ENCODE data around the gene CNTD1. TPM values are rescaled to one million over a fixed set of nuclear protein-coding genes. Genes with fewer than 3 reads are reported as not detected.

Gene CNTD1
- total RNA-seq, 1 donor from 2014 or later = not detected

DNA sequence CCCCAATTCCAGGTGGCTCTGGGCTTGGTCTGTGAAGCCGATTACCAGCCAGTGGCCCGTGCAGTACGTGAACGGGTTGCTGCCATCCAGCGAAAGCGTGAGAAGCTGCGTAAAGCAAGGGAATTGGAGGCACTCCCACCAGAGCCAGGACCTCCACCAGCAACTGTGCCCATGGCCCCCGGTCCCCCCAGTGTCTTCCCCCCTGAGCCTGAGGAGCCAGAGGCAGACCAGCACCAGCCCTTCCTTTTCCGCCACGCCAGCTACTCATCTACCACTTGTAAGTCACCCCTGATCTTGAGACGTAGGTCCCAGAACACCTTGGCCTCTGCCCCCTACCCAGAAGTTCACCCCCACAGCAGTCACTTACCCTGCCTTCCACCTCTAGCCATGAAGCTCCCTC lies 11.4 kb upstream of the CNTD1 start:
- no peak for FAIRE-seq
- no peaks in the 10 kb centered on the region for H3K27me3 ChIP-seq (ENCODE audit: insufficient read depth, low read length)

DNA sequence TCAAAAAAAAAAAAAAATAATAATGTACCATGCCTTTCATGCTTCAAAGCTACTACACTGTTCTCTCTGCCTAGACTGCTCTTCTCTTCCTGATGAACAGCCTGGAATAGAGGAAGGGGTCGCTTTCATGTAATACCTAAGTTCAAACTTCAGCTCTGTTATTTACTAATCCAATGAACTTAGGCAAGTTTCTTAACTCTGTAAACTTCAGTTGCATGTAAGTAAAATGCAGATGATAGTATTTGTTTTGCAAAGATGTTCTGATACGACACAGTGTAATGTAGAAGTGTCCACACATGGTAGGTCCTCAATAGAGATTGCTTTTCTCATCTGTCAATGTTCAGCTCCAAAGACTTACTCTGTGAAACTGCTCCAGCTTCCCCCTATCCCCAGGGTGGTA lies 6.7 kb upstream of the CNTD1 start:
- no peak for DNase-seq (ENCODE audit: low read depth)
- H3K27me3 ChIP-seq (ENCODE audit: insufficient read depth, low read length) = no peaks in the 10 kb centered on the region
- peaks cover 22% of the 10 kb centered on the region for H4K20me1 ChIP-seq (ENCODE audit: insufficient read depth, low read length)
- no peak for FAIRE-seq
- H3K4me3 Mint-ChIP-seq (ENCODE audit: unreplicated experiment) = no peak overlapping the region
- no peak overlapping the region for H3K27ac Mint-ChIP-seq (ENCODE audit: unreplicated experiment)
- H3K4me2 ChIP-seq (ENCODE audit: low read length) = no peak overlapping the region
- peaks cover 3% of the 10 kb centered on the region for H3K4me1 Mint-ChIP-seq (ENCODE audit: low read depth, unreplicated experiment)
- peaks cover 26% of the 10 kb centered on the region for H3K36me3 Mint-ChIP-seq (ENCODE audit: low read depth, unreplicated experiment)
- no peaks in the 10 kb centered on the region for H3K9me3 ChIP-seq (ENCODE audit: insufficient read depth, low read depth, low read length)
- no peaks in the 10 kb centered on the region for H3K27me3 Mint-ChIP-seq (ENCODE audit: low read depth, unreplicated experiment)
- no peaks in the 10 kb centered on the region for H3K9me3 Mint-ChIP-seq (ENCODE audit: unreplicated experiment)
- no peak overlapping the region for H2AFZ ChIP-seq (ENCODE audit: low read depth, low read length)
- no peaks in the 10 kb centered on the region for H3K79me2 ChIP-seq (ENCODE audit: insufficient read depth, low read length)
- no peaks in the 10 kb centered on the region for H3K4me1 ChIP-seq (ENCODE audit: insufficient read depth, low read length)
- no peak overlapping the region for H3K27ac ChIP-seq (ENCODE audit: low read depth, low read length)
- TF ChIP-seq, protein P1, sequence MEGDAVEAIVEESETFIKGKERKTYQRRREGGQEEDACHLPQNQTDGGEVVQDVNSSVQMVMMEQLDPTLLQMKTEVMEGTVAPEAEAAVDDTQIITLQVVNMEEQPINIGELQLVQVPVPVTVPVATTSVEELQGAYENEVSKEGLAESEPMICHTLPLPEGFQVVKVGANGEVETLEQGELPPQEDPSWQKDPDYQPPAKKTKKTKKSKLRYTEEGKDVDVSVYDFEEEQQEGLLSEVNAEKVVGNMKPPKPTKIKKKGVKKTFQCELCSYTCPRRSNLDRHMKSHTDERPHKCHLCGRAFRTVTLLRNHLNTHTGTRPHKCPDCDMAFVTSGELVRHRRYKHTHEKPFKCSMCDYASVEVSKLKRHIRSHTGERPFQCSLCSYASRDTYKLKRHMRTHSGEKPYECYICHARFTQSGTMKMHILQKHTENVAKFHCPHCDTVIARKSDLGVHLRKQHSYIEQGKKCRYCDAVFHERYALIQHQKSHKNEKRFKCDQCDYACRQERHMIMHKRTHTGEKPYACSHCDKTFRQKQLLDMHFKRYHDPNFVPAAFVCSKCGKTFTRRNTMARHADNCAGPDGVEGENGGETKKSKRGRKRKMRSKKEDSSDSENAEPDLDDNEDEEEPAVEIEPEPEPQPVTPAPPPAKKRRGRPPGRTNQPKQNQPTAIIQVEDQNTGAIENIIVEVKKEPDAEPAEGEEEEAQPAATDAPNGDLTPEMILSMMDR (IDR thresholded peaks at IDR 0.05; ENCODE audit: insufficient read depth, low read depth, low read length) = no peak
- no peak for TF ChIP-seq EZH2 (IDR thresholded peaks at IDR 0.05; ENCODE audit: insufficient read depth, low read length)
- H3K9ac ChIP-seq (ENCODE audit: low read length) = no peak overlapping the region
- peaks cover 19% of the 10 kb centered on the region for H3K36me3 ChIP-seq (ENCODE audit: insufficient read depth, low read length)
- H3K4me3 ChIP-seq (ENCODE audit: insufficient read depth, low read depth, low read length) = no peak overlapping the region

More for the DNA sequence above, 11.4 kb upstream of the CNTD1 start:
- Mint-ChIP-seq H3K4me1 (ENCODE audit: low read depth, unreplicated experiment) (peaks cover 13% of the 10 kb centered on the region), H3K4me3 (ENCODE audit: unreplicated experiment) (no peak overlapping the region), H3K9me3 (ENCODE audit: unreplicated experiment) (no peaks in the 10 kb centered on the region), H3K27me3 (ENCODE audit: low read depth, unreplicated experiment) (no peaks in the 10 kb centered on the region), H3K27ac (ENCODE audit: unreplicated experiment) (no peak overlapping the region), H3K36me3 (ENCODE audit: low read depth, unreplicated experiment) (peaks cover 29% of the 10 kb centered on the region)
- no peak overlapping the region for H3K27ac ChIP-seq (ENCODE audit: low read depth, low read length)
- no peak overlapping the region for H3K4me3 ChIP-seq (ENCODE audit: insufficient read depth, low read depth, low read length)
- H2AFZ ChIP-seq (ENCODE audit: low read depth, low read length) = no peak overlapping the region
- peaks cover 29% of the 10 kb centered on the region for H3K4me1 ChIP-seq (ENCODE audit: insufficient read depth, low read length)
- no peak overlapping the region for H3K4me2 ChIP-seq (ENCODE audit: low read length)
- H3K9ac ChIP-seq (ENCODE audit: low read length) = no peak overlapping the region
- peaks cover 29% of the 10 kb centered on the region for H3K79me2 ChIP-seq (ENCODE audit: insufficient read depth, low read length)
- H3K36me3 ChIP-seq (ENCODE audit: insufficient read depth, low read length) = peaks cover 19% of the 10 kb centered on the region
- H4K20me1 ChIP-seq (ENCODE audit: insufficient read depth, low read length) = peaks cover 57% of the 10 kb centered on the region
- no peaks in the 10 kb centered on the region for H3K9me3 ChIP-seq (ENCODE audit: insufficient read depth, low read depth, low read length)
- TF ChIP-seq, protein P1 (IDR thresholded peaks at IDR 0.05; ENCODE audit: insufficient read depth, low read depth, low read length) = no peak
- no peak for TF ChIP-seq EZH2 (IDR thresholded peaks at IDR 0.05; ENCODE audit: insufficient read depth, low read length)
- no peak for DNase-seq (ENCODE audit: low read depth)

DNA sequence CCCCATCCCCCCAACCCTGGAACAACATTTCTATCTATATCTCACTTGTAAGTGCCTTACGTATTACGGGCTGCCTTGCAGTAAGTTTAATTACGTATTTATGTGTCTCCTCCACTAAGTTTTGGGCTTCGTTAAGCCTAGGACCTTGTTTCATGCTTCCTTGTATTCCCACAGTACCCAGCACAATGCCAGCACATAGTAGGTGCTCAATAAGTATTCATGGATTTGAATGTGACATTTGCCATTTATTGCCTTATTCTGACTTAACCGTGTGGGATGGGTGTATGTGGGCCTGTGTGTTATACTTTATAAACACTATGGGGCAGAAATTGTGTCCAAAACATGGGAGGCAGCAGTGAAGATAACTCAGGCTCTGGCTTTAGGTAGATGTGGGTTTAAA lies 6.1 kb upstream of the CNTD1 start:
- Mint-ChIP-seq H3K4me3 (ENCODE audit: unreplicated experiment) (no peak overlapping the region), H3K27ac (ENCODE audit: unreplicated experiment) (no peak overlapping the region), H3K9me3 (ENCODE audit: unreplicated experiment) (no peaks in the 10 kb centered on the region), H3K4me1 (ENCODE audit: low read depth, unreplicated experiment) (peaks cover 8% of the 10 kb centered on the region), H3K36me3 (ENCODE audit: low read depth, unreplicated experiment) (peaks cover 25% of the 10 kb centered on the region), H3K27me3 (ENCODE audit: low read depth, unreplicated experiment) (no peaks in the 10 kb centered on the region)
- Histone ChIP-seq H2AFZ (ENCODE audit: low read depth, low read length) (no peak overlapping the region), H3K9ac (ENCODE audit: low read length) (no peak overlapping the region), H3K4me3 (ENCODE audit: insufficient read depth, low read depth, low read length) (no peak overlapping the region), H4K20me1 (ENCODE audit: insufficient read depth, low read length) (peaks cover 16% of the 10 kb centered on the region), H3K27me3 (ENCODE audit: insufficient read depth, low read length) (no peaks in the 10 kb centered on the region), H3K36me3 (ENCODE audit: insufficient read depth, low read length) (peaks cover 18% of the 10 kb centered on the region), H3K4me1 (ENCODE audit: insufficient read depth, low read length) (peaks cover 2% of the 10 kb centered on the region), H3K4me2 (ENCODE audit: low read length) (no peak overlapping the region), H3K9me3 (ENCODE audit: insufficient read depth, low read depth, low read length) (no peaks in the 10 kb centered on the region), H3K27ac (ENCODE audit: low read depth, low read length) (no peak overlapping the region), H3K79me2 (ENCODE audit: insufficient read depth, low read length) (peaks cover 5% of the 10 kb centered on the region)
- TF ChIP-seq, protein P1 (IDR thresholded peaks at IDR 0.05; ENCODE audit: insufficient read depth, low read depth, low read length) = no peak
- TF ChIP-seq EZH2 (IDR thresholded peaks at IDR 0.05; ENCODE audit: insufficient read depth, low read length) = no peak
- FAIRE-seq (no peak), DNase-seq (ENCODE audit: low read depth) (no peak)
